GM12865 (cell line): ENCODE measurements around the gene TERB1.

Experiments used
- DNase-seq: peaks from one replicate; pipeline ENCODE4 v3.0.0; 2010; ENCODE audit warnings: low read depth
- H3K4me3 ChIP-seq: 2 replicates; pipeline ENCODE4 v1.5.1; 2011; ENCODE audit warnings: mild to moderate bottlenecking, low read depth, low read length, control low read depth
- TF ChIP-seq, protein P1 (sequence below): IDR thresholded peaks from 2 replicates; pipeline ENCODE4 v1.5.1; 2011; ENCODE audit warnings: low read length, control low read depth, low read depth, inconsistent platforms; ENCODE audit not compliant: insufficient read depth; ENCODE audit errors: missing control alignments

TERB1 gene

GRCh38 chr16:66824006-66824405, 22.6 kb upstream of the TERB1 start:
- TF ChIP-seq, protein P1, sequence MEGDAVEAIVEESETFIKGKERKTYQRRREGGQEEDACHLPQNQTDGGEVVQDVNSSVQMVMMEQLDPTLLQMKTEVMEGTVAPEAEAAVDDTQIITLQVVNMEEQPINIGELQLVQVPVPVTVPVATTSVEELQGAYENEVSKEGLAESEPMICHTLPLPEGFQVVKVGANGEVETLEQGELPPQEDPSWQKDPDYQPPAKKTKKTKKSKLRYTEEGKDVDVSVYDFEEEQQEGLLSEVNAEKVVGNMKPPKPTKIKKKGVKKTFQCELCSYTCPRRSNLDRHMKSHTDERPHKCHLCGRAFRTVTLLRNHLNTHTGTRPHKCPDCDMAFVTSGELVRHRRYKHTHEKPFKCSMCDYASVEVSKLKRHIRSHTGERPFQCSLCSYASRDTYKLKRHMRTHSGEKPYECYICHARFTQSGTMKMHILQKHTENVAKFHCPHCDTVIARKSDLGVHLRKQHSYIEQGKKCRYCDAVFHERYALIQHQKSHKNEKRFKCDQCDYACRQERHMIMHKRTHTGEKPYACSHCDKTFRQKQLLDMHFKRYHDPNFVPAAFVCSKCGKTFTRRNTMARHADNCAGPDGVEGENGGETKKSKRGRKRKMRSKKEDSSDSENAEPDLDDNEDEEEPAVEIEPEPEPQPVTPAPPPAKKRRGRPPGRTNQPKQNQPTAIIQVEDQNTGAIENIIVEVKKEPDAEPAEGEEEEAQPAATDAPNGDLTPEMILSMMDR: no peak
- no peak for DNase-seq
- no peak overlapping the region for H3K4me3 ChIP-seq

GRCh38 chr16:66814734-66815133, 13.3 kb upstream of the TERB1 start:
- H3K4me3 ChIP-seq: no peak overlapping the region
- DNase-seq: no peak
- TF ChIP-seq, protein P1: no peak

GRCh38 chr16:66811043-66811442, 9.7 kb upstream of the TERB1 start:
- no peak overlapping the region for H3K4me3 ChIP-seq
- no peak for DNase-seq
- TF ChIP-seq, protein P1: no peak

- H3K4me3 ChIP-seq: no peak overlapping the region
- DNase-seq: no peak
- TF ChIP-seq, protein P1: no peak
These were observed 9.0 kb upstream of the TERB1 start for GRCh38 chr16:66810391-66810790.

DNA sequence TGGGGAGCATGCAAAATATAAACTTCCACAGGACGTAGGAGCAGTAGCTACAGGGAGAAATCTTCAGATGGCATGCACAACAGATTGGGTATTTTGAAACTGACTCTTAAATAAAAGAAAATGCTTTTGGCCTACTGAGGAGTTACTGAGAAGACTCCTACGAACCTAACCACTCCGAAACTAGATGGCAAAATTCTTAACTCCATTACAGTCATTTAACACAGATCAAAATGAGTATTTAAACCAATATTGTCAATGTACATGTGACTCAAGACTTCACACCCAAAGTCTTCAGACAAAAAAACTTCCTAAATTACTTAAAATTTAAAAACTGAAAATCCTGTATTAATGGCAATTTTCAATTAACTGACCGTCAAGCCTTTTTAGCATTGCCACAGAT, 8.4 kb upstream of the TERB1 start:
- TF ChIP-seq, protein P1: no peak
- H3K4me3 ChIP-seq: no peak overlapping the region
- DNase-seq: no peak

DNA sequence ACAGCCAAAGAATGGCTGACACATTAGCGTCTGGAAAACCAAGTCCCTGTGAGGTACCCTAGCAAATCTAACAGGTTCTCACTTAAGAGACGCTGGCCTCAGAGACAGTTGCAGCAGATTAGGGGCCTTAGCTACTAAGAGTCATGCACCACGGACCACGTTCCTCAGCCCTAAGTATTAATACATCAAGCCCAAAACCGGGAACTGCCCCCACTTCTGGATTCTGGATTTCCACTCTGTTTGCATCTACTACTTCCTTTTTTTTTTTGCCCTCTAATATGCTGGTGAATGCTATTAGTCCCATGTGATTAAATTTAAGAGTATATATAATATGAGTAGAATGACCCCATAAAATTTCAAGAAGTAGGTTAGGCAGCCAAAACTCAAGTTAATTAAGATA, 775 bp upstream of the TERB1 start:
- no peak for DNase-seq
- TF ChIP-seq, protein P1: no peak
- H3K4me3 ChIP-seq: no peak overlapping the region

- no peak for DNase-seq
- TF ChIP-seq, protein P1: no peak
- no peak overlapping the region for H3K4me3 ChIP-seq
These were observed 528 bp downstream of the TERB1 start for GRCh38 chr16:66800856-66801255.
